Activated naive CD4-positive, alpha-beta T cell treated with anti-CD3 and anti-CD28 coated beads, Interleukin-2, amount 10 ng/mL, durations not matched to agents 7 days and 5 days (primary cell): ENCODE data around the gene LHCGR.

Source experiments
- CTCF ChIA-PET: fragments of 350-600 bp; sonication (Branson Sonifier 250); formaldehyde crosslinking; loops from one replicate; lab custom pipeline; 2021; ENCODE audit warnings: antibody characterized with exemption; lab: Charles Lee
- DNase-seq: peaks from one replicate; pipeline ENCODE4 v3.0.0-alpha.2; 2020
- H3K27ac Mint-ChIP-seq: one replicate; pipeline ENCODE4 v1.8.0; 2021; ENCODE audit warnings: mild to moderate bottlenecking, moderate library complexity, mixed read lengths
- H3K27me3 Mint-ChIP-seq: one replicate; pipeline ENCODE4 v1.8.0; 2021; ENCODE audit warnings: mild to moderate bottlenecking, mixed read lengths
- H3K36me3 Mint-ChIP-seq: one replicate; pipeline ENCODE4 v1.8.0; 2021; ENCODE audit warnings: mixed read lengths
- H3K4me1 Mint-ChIP-seq: one replicate; pipeline ENCODE4 v1.8.0; 2021; ENCODE audit warnings: mixed read lengths
- H3K4me3 Mint-ChIP-seq: one replicate; pipeline ENCODE4 v1.8.0; 2021; ENCODE audit warnings: mild to moderate bottlenecking, moderate library complexity, mixed read lengths
- H3K9me3 Mint-ChIP-seq: one replicate; pipeline ENCODE4 v1.8.0; 2021; ENCODE audit warnings: mixed read lengths

The LHCGR gene

GRCh38 chr2:48755473-48755872, at the start of gene LHCGR:
Gene LHCGR, minus strand, starts transcription at chr2:48755724. Its CDS starts 53 bp downstream, at chr2:48755671.
- Mint-ChIP-seq H3K4me3 (no peak within 1 kb of the TSS), H3K27me3 (peaks cover 31% of the 10 kb centered on the region), H3K4me1 (peaks cover 3% of the 10 kb centered on the region), H3K9me3 (no peaks in the 10 kb centered on the region), H3K27ac (no peak within 1 kb of the TSS), H3K36me3 (no peaks in the 10 kb centered on the region)
- CTCF ChIA-PET = no interaction called here
- no peak for DNase-seq

GRCh38 chr2:48799601-48800000, 44.1 kb upstream of the LHCGR start:
- no peaks in the 10 kb centered on the region for H3K4me1 Mint-ChIP-seq
- H3K9me3 Mint-ChIP-seq = no peaks in the 10 kb centered on the region
- no peaks in the 10 kb centered on the region for H3K36me3 Mint-ChIP-seq
- no peak for DNase-seq
- CTCF ChIA-PET = no interaction called here
- H3K27me3 Mint-ChIP-seq = no peaks in the 10 kb centered on the region
- H3K4me3 Mint-ChIP-seq = no peak overlapping the region
- no peak overlapping the region for H3K27ac Mint-ChIP-seq

GRCh38 chr2:48795065-48795464, 39.5 kb upstream of the LHCGR start:
- H3K9me3 Mint-ChIP-seq = no peaks in the 10 kb centered on the region
- CTCF ChIA-PET = no interaction called here
- H3K36me3 Mint-ChIP-seq = no peaks in the 10 kb centered on the region
- H3K27ac Mint-ChIP-seq = no peak overlapping the region
- no peaks in the 10 kb centered on the region for H3K4me1 Mint-ChIP-seq
- H3K27me3 Mint-ChIP-seq = no peaks in the 10 kb centered on the region
- DNase-seq = no peak
- H3K4me3 Mint-ChIP-seq = no peak overlapping the region

GRCh38 chr2:48793671-48794070, 38.1 kb upstream of the LHCGR start:
- H3K9me3 Mint-ChIP-seq = no peaks in the 10 kb centered on the region
- no peaks in the 10 kb centered on the region for H3K4me1 Mint-ChIP-seq
- no peaks in the 10 kb centered on the region for H3K36me3 Mint-ChIP-seq
- H3K27ac Mint-ChIP-seq = no peak overlapping the region
- DNase-seq = no peak
- no peaks in the 10 kb centered on the region for H3K27me3 Mint-ChIP-seq
- CTCF ChIA-PET = no interaction called here
- H3K4me3 Mint-ChIP-seq = no peak overlapping the region

- Mint-ChIP-seq H3K9me3 (no peaks in the 10 kb centered on the region), H3K36me3 (no peaks in the 10 kb centered on the region)
Measured at GRCh38 chr2:48792030-48792429, 36.5 kb upstream of the LHCGR start.

GRCh38 chr2:48790407-48791170, 35.1 kb upstream of the LHCGR start:
- no peaks in the 10 kb centered on the region for H3K27me3 Mint-ChIP-seq
- no peak overlapping the region for H3K4me3 Mint-ChIP-seq
- no peak for DNase-seq
- no peak overlapping the region for H3K27ac Mint-ChIP-seq
- no peaks in the 10 kb centered on the region for H3K36me3 Mint-ChIP-seq
- H3K4me1 Mint-ChIP-seq = no peaks in the 10 kb centered on the region
- no peaks in the 10 kb centered on the region for H3K9me3 Mint-ChIP-seq
- CTCF ChIA-PET = no interaction called here

More at GRCh38 chr2:48792030-48792429, 36.5 kb upstream of the LHCGR start:
- Mint-ChIP-seq H3K27me3 (no peaks in the 10 kb centered on the region), H3K4me3 (no peak overlapping the region), H3K4me1 (no peaks in the 10 kb centered on the region), H3K27ac (no peak overlapping the region)
- no peak for DNase-seq
- CTCF ChIA-PET = no interaction called here

GRCh38 chr2:48787580-48787979, 32.1 kb upstream of the LHCGR start:
- Mint-ChIP-seq H3K27me3 (no peaks in the 10 kb centered on the region), H3K9me3 (no peaks in the 10 kb centered on the region), H3K27ac (no peak overlapping the region), H3K4me3 (no peak overlapping the region), H3K36me3 (no peaks in the 10 kb centered on the region), H3K4me1 (no peaks in the 10 kb centered on the region)
- no peak for DNase-seq
- CTCF ChIA-PET = no interaction called here

GRCh38 chr2:48781366-48781765, 25.8 kb upstream of the LHCGR start:
- H3K4me3 Mint-ChIP-seq = no peak overlapping the region
- H3K9me3 Mint-ChIP-seq = no peaks in the 10 kb centered on the region
- no peaks in the 10 kb centered on the region for H3K27me3 Mint-ChIP-seq
- H3K27ac Mint-ChIP-seq = no peak overlapping the region
- DNase-seq = no peak
- CTCF ChIA-PET = no interaction called here
- no peaks in the 10 kb centered on the region for H3K36me3 Mint-ChIP-seq
- no peaks in the 10 kb centered on the region for H3K4me1 Mint-ChIP-seq

- CTCF ChIA-PET = no interaction called here
- no peaks in the 10 kb centered on the region for H3K36me3 Mint-ChIP-seq
- DNase-seq = no peak
- no peak overlapping the region for H3K27ac Mint-ChIP-seq
- no peaks in the 10 kb centered on the region for H3K4me1 Mint-ChIP-seq
- H3K27me3 Mint-ChIP-seq = no peaks in the 10 kb centered on the region
- no peak overlapping the region for H3K4me3 Mint-ChIP-seq
- no peaks in the 10 kb centered on the region for H3K9me3 Mint-ChIP-seq
Measured at GRCh38 chr2:48779019-48779716, 23.6 kb upstream of the LHCGR start.

- Mint-ChIP-seq H3K9me3 (no peaks in the 10 kb centered on the region), H3K27me3 (peaks cover 1% of the 10 kb centered on the region), H3K4me3 (no peak overlapping the region), H3K36me3 (no peaks in the 10 kb centered on the region), H3K4me1 (no peaks in the 10 kb centered on the region), H3K27ac (no peak overlapping the region)
- CTCF ChIA-PET = no interaction called here
- no peak for DNase-seq
Measured at GRCh38 chr2:48774251-48774650, 18.7 kb upstream of the LHCGR start.

- H3K4me3 Mint-ChIP-seq = no peak overlapping the region
- H3K27me3 Mint-ChIP-seq = peaks cover 8% of the 10 kb centered on the region
- no peaks in the 10 kb centered on the region for H3K36me3 Mint-ChIP-seq
- no peaks in the 10 kb centered on the region for H3K9me3 Mint-ChIP-seq
- H3K27ac Mint-ChIP-seq = no peak overlapping the region
- CTCF ChIA-PET = interaction anchor here (0.8 to 1.0 kb wide), 2 partner anchors 99 to 137 kb away, joined by 3 read pairs; no protein-coding TSS in a partner anchor
- H3K4me1 Mint-ChIP-seq = no peaks in the 10 kb centered on the region
- no peak for DNase-seq
Measured at GRCh38 chr2:48771241-48772014, 15.9 kb upstream of the LHCGR start.

- no peaks in the 10 kb centered on the region for H3K4me1 Mint-ChIP-seq
- CTCF ChIA-PET = interaction anchor here (1.0 kb wide), 1 partner anchor 138 kb away, joined by 3 read pairs; no protein-coding TSS in a partner anchor
- DNase-seq = no peak
- H3K4me3 Mint-ChIP-seq = no peak overlapping the region
- no peaks in the 10 kb centered on the region for H3K9me3 Mint-ChIP-seq
- peaks cover 8% of the 10 kb centered on the region for H3K27me3 Mint-ChIP-seq
- H3K27ac Mint-ChIP-seq = no peak overlapping the region
- no peaks in the 10 kb centered on the region for H3K36me3 Mint-ChIP-seq
Measured at GRCh38 chr2:48770181-48770580, 14.7 kb upstream of the LHCGR start.

GRCh38 chr2:48768669-48769068, 13.1 kb upstream of the LHCGR start:
- no peaks in the 10 kb centered on the region for H3K9me3 Mint-ChIP-seq
- DNase-seq = no peak
- CTCF ChIA-PET = no interaction called here
- H3K27me3 Mint-ChIP-seq = peaks cover 8% of the 10 kb centered on the region
- no peaks in the 10 kb centered on the region for H3K4me1 Mint-ChIP-seq
- H3K36me3 Mint-ChIP-seq = no peaks in the 10 kb centered on the region
- no peak overlapping the region for H3K27ac Mint-ChIP-seq
- H3K4me3 Mint-ChIP-seq = no peak overlapping the region

GRCh38 chr2:48767330-48767729, 11.8 kb upstream of the LHCGR start:
- Mint-ChIP-seq H3K4me1 (no peaks in the 10 kb centered on the region), H3K4me3 (no peak overlapping the region), H3K9me3 (no peaks in the 10 kb centered on the region), H3K27me3 (peaks cover 8% of the 10 kb centered on the region), H3K27ac (no peak overlapping the region), H3K36me3 (no peaks in the 10 kb centered on the region)
- DNase-seq = no peak
- CTCF ChIA-PET = no interaction called here
